HepG2 (cell line): ENCODE measurements around the gene FMNL1. TPM values are rescaled to one million over a fixed set of nuclear protein-coding genes. Genes with fewer than 3 reads are reported as not detected.

ENCODE experiments used
- ARID5B ChIP-seq: IDR thresholded peaks from 2 replicates; pipeline ENCODE4 v1.4.0; 2020; ENCODE audit warnings: mild to moderate bottlenecking, missing genetic modification reagents
- CEBPG ChIP-seq: IDR thresholded peaks from 2 replicates; pipeline ENCODE4 v1.6.1; 2016
- CREBL2 ChIP-seq: sonication (generic); formaldehyde crosslinking; IDR thresholded peaks from 2 replicates; pipeline ENCODE4 v1.8.1; 2023; ENCODE audit warnings: missing genetic modification reagents, mild to moderate bottlenecking, borderline replicate concordance
- DNMT1 ChIP-seq: sonication (generic); formaldehyde crosslinking; IDR thresholded peaks from 2 replicates; pipeline ENCODE4 v1.5.1; 2020; ENCODE audit warnings: mild to moderate bottlenecking, missing genetic modification reagents
- ETV6 ChIP-seq: sonication (generic); formaldehyde crosslinking; conservative IDR thresholded peaks from 2 replicates; pipeline ENCODE4 v1.4.0; 2020; ENCODE audit warnings: missing genetic modification reagents
- FOXA1 ChIP-seq, 2 experiments: fragments of 450-650 bp in 1 of 2; sonication (generic) in 1 of 2; formaldehyde crosslinking in 1 of 2; IDR thresholded peaks; 2 replicates each; pipeline versions ENCODE4 v1.4.0 to v1.6.1; 2016 to 2020; ENCODE audit warnings: missing genetic modification reagents in 1 of 2
- LBX2 ChIP-seq: sonication (generic); formaldehyde crosslinking; IDR thresholded peaks from 2 replicates; pipeline ENCODE4 v1.5.0; 2020; ENCODE audit warnings: missing genetic modification reagents, mild to moderate bottlenecking, borderline replicate concordance
- MAF1 ChIP-seq: sonication (generic); formaldehyde crosslinking; IDR thresholded peaks from 2 replicates; pipeline ENCODE4 v1.5.0; 2020; ENCODE audit warnings: missing genetic modification reagents, borderline replicate concordance
- MTERF4 ChIP-seq: sonication (generic); formaldehyde crosslinking; IDR thresholded peaks from 2 replicates; pipeline ENCODE4 v1.8.0; 2023; ENCODE audit warnings: mild to moderate bottlenecking, missing genetic modification reagents
- NONO ChIP-seq, 2 experiments: fragments of 450-650 bp in 1 of 2; sonication (generic) in 1 of 2; formaldehyde crosslinking in 1 of 2; IDR thresholded peaks in 1 of 2; conservative IDR thresholded peaks in 1 of 2; 2 replicates each; pipeline versions ENCODE4 v1.6.1 to v1.8.0; 2017 to 2022; ENCODE audit warnings: mild to moderate bottlenecking in 1 of 2, missing genetic modification reagents in 1 of 2, moderate library complexity in 1 of 2
- RFXAP ChIP-seq: sonication (generic); formaldehyde crosslinking; IDR thresholded peaks from 2 replicates; pipeline ENCODE4 v1.4.0; 2020; ENCODE audit warnings: missing genetic modification reagents, borderline replicate concordance
- SOX6 ChIP-seq, 2 experiments: fragments of 450-650 bp in 1 of 2; sonication (generic) in 1 of 2; formaldehyde crosslinking in 1 of 2; IDR thresholded peaks; 2 replicates each; pipeline versions ENCODE4 v1.4.0 to v1.6.1; 2017 to 2020; ENCODE audit warnings: antibody characterized with exemption in 1 of 2, mild to moderate bottlenecking in 1 of 2, missing genetic modification reagents in 1 of 2
- THAP11 ChIP-seq: IDR thresholded peaks from 2 replicates; pipeline ENCODE4 v1.6.1; 2016; ENCODE audit warnings: missing biosample characterization, missing genetic modification reagents
- YEATS2 ChIP-seq: sonication (generic); formaldehyde crosslinking; IDR thresholded peaks from 2 replicates; pipeline ENCODE4 v1.4.0; 2020; ENCODE audit warnings: missing genetic modification reagents, borderline replicate concordance
- ZFAT ChIP-seq: sonication (generic); formaldehyde crosslinking; conservative IDR thresholded peaks from 2 replicates; pipeline ENCODE4 v1.8.1; 2023; ENCODE audit warnings: missing genetic modification reagents, inconsistent platforms
- ZFP1 ChIP-seq: IDR thresholded peaks from 2 replicates; pipeline ENCODE4 v1.6.1; 2016
- ZMYM2 ChIP-seq: sonication (generic); formaldehyde crosslinking; IDR thresholded peaks from 2 replicates; pipeline ENCODE4 v1.8.0; 2022; ENCODE audit warnings: mild to moderate bottlenecking, missing genetic modification reagents
- ZNF280D ChIP-seq: sonication (generic); formaldehyde crosslinking; IDR thresholded peaks from 2 replicates; pipeline ENCODE4 v1.5.1; 2020; ENCODE audit warnings: mild to moderate bottlenecking, missing genetic modification reagents
- ZNF329 ChIP-seq: sonication (generic); formaldehyde crosslinking; IDR thresholded peaks from 2 replicates; pipeline ENCODE4 v1.9.0; 2021; ENCODE audit warnings: low read depth, mild to moderate bottlenecking, missing genetic modification reagents
- ZNF839 ChIP-seq: sonication (generic); formaldehyde crosslinking; IDR thresholded peaks from 2 replicates; pipeline ENCODE4 v1.4.0; 2020; ENCODE audit warnings: missing genetic modification reagents, mild to moderate bottlenecking, borderline replicate concordance
- ZNF879 ChIP-seq: sonication (generic); formaldehyde crosslinking; IDR thresholded peaks from 2 replicates; pipeline ENCODE4 v1.8.1; 2023; ENCODE audit warnings: missing genetic modification reagents
- polyA plus RNA-seq, 8 experiments: library from polyadenylated mRNA; depleted of rRNA in 3 of 8; stranded (reverse) in 7 of 8; unstranded in 1 of 8; fragments of >200 nt; fragmentation: Illumina TruSeq in 4 of 8; extraction: Trizol in 4 of 8; gene quantifications; 2 replicates each; pipeline versions ENCODE4 v1.2.1 to v1.2.3, GENCODE V29; 2011 to 2016; ENCODE audit warnings: low read depth in 4 of 8, missing spikeins in 1 of 8, mixed read lengths in 1 of 8; ENCODE audit not compliant: insufficient read depth in 1 of 8
- total RNA-seq, 5 experiments: library from RNA; depleted of rRNA; stranded (reverse); fragments of >200 nt; fragmentation: Illumina TruSeq; extraction: Trizol; gene quantifications; 2 replicates each; pipeline ENCODE4 v1.2.3, GENCODE V29; 2016; ENCODE audit warnings: low read depth in 1 of 5

The FMNL1 gene
- total and polyA plus RNA-seq, 2 of the 13 experiments (the other 11 are each of a cell fraction or from before 2014, with no cell fraction given), result 0.53 to 0.70 TPM

GRCh38 chr17:45277216-45277849 lies 55.6 kb downstream of the FMNL1 start (continued):
- TF ChIP-seq ARID5B (CRISPR knock-in tag), result peak; percentile 35; the same call in 1 of the 2 replicates
- no peak for TF ChIP-seq ZFP1 (CRISPR knock-in tag)
- TF ChIP-seq YEATS2 (CRISPR knock-in tag), result no peak
- 0 out of 2 replicates have a peak, but pooled peaks have one; percentile 21 for TF ChIP-seq MTERF4 (CRISPR knock-in tag)
- no peak for TF ChIP-seq SOX6 (IDR thresholded peaks at IDR 0.05)
- TF ChIP-seq SOX6 (CRISPR knock-in tag; IDR thresholded peaks at IDR 0.05), result peak; percentile 34; the same call in 1 of the 2 replicates
- TF ChIP-seq MAF1 (CRISPR knock-in tag), result no peak
- TF ChIP-seq FOXA1 (IDR thresholded peaks at IDR 0.05), result no peak
- no peak for TF ChIP-seq FOXA1 (CRISPR knock-in tag; IDR thresholded peaks at IDR 0.05)
- no peak for TF ChIP-seq CREBL2 (CRISPR knock-in tag)
- TF ChIP-seq ZMYM2 (CRISPR knock-in tag), result no peak
- no peak for TF ChIP-seq ZNF879 (CRISPR knock-in tag)
- TF ChIP-seq ZNF839, result no peak
- no peak for TF ChIP-seq ZNF280D (CRISPR knock-in tag)
- no peak for TF ChIP-seq RFXAP
- TF ChIP-seq ZFAT, result no peak
- TF ChIP-seq ZNF329 (CRISPR knock-in tag), result no peak
- no peak for TF ChIP-seq ETV6
- peak; percentile 52; the same call in 1 of the 2 replicates for TF ChIP-seq THAP11 (CRISPR knock-in tag)
- no peak for TF ChIP-seq NONO (IDR thresholded peaks at IDR 0.05)
- TF ChIP-seq NONO (CRISPR knock-in tag; conservative IDR thresholded peaks at IDR 0.05), result peak; percentile 67; the same call in 1 of the 2 replicates
- peak; percentile 28 for TF ChIP-seq CEBPG
- no peak for TF ChIP-seq DNMT1 (CRISPR knock-in tag)
- no peak for TF ChIP-seq LBX2
